Measurements from ENCODE around the gene NPFFR1.
"Not testable (repeated sequence)": the region's sequence is repeated elsewhere in the genome, so short reads cannot be mapped to it uniquely, and the experiment has no call there.

Gene NPFFR1

DNA sequence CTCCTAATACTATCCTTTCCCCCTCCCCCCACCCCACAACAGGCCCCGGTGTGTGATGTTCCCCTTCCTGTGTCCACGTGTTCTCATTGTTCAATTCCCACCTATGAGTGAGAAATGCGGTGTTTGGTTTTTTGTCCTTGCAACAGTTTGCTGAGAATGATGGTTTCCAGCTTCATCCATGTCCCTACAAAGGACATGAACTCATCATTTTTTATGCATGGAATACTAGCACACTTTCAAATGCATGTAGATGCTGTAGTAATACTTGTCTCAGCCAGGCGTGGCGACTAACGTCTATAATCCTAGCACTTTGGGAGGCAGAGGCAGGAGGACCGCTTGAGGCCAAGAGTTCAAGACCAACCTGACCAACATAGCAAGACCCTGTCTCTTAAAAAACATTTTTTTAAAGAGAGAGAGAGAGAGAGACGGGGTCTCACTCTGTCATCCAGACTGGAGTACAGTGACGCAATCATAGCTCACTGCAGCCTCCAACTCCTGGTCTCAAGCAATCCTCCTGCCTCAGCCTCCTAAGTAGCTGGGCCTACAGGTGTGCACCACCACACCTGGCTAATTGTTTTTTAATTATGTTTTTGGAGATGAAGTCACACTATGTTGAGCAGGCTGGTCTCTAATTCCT lies 60.9 kb downstream of the NPFFR1 start:
- DNase-seq (ENCODE audit: low spot score), result not testable (repeated sequence)

- DNase-seq (ENCODE audit: low spot score), result no peak
Observed at GRCh38 chr10:70222340-70222794, 61.4 kb downstream of the NPFFR1 start.

GRCh38 chr10:70221030-70221429 lies 62.8 kb downstream of the NPFFR1 start:
- no peak for DNase-seq (ENCODE audit: low spot score)

- no peak for DNase-seq (ENCODE audit: low spot score)
Observed at GRCh38 chr10:70212879-70213278, 70.9 kb downstream of the NPFFR1 start.

GRCh38 chr10:70212277-70212676 lies 71.5 kb downstream of the NPFFR1 start:
- DNase-seq (ENCODE audit: low spot score), result no peak

DNA sequence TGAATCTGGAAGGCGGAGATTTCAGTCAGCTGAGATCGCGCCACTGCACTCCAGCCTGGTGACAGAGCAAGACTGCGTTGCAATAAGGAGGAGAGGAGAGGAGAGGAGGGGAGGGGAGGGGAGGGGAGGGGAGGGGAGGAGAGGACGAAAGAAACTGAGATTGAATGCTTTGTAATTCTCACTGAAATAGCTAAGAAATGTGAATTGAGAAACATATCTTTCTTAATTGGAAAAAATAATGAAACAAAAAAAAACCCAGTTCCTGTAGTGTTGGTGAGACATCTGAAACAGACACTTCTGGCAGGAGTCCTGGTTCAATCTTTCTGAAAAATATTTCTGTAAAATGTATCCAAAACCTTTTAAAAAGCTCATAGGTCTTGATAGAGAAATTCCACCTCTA lies 77.0 kb downstream of the NPFFR1 start:
- DNase-seq (ENCODE audit: low spot score), result no peak

- no peak for DNase-seq (ENCODE audit: low spot score)
Observed at GRCh38 chr10:70201105-70201504, 82.7 kb downstream of the NPFFR1 start.

GRCh38 chr10:70198696-70199466 lies 84.9 kb downstream of the NPFFR1 start:
- no peak for DNase-seq (ENCODE audit: low spot score)
